ENCODE results near the gene CDHR2. TPM values are rescaled to one million over a fixed set of nuclear protein-coding genes. Genes with fewer than 3 reads are reported as not detected.

Gene CDHR2
- total RNA-seq, 3 donors from 2014 or later (not counting 1 experiment from before 2014, with no cell fraction given): 0.75 to 2.2 (median 1.8) TPM

DNA sequence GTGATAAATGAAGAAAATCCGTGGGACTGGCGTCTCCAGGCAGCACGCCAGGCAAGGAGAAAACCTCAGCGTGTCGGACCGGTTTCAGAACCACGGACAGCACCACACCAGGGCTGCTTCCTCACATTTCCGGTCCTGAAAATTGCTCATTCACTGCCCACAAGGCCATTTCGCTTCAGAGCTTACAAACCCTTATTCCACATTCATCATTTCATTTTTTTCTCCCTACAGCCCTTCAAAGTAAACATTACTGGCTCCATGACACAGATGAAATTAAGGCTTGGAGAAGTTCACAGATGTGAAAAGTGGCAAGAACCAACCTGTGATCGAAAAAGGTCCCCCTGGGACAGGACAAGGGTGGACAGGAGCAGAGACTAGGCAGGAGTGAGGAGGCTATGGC, 62.3 kb downstream of the CDHR2 start:
- Mint-ChIP-seq H3K4me1 (peaks cover 9 to 10% of the 10 kb centered on the region in 2 donors), H3K36me3 (no peaks in the 10 kb centered on the region), H3K4me3 (no peak overlapping the region), H3K27ac (no peak overlapping the region), H3K27me3 (ENCODE audit: low read depth in 2 of 2) (peaks cover 25 to 35% of the 10 kb centered on the region in 2 donors), H3K9me3 (no peaks in the 10 kb centered on the region)
- TF ChIP-seq, protein P1, sequence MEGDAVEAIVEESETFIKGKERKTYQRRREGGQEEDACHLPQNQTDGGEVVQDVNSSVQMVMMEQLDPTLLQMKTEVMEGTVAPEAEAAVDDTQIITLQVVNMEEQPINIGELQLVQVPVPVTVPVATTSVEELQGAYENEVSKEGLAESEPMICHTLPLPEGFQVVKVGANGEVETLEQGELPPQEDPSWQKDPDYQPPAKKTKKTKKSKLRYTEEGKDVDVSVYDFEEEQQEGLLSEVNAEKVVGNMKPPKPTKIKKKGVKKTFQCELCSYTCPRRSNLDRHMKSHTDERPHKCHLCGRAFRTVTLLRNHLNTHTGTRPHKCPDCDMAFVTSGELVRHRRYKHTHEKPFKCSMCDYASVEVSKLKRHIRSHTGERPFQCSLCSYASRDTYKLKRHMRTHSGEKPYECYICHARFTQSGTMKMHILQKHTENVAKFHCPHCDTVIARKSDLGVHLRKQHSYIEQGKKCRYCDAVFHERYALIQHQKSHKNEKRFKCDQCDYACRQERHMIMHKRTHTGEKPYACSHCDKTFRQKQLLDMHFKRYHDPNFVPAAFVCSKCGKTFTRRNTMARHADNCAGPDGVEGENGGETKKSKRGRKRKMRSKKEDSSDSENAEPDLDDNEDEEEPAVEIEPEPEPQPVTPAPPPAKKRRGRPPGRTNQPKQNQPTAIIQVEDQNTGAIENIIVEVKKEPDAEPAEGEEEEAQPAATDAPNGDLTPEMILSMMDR (IDR thresholded peaks at IDR 0.05): no peak
- Histone ChIP-seq H3K9me3 (ENCODE audit: control insufficient read depth, insufficient read depth, low read length) (no peaks in the 10 kb centered on the region), H3K4me3 (ENCODE audit: low read length) (no peak overlapping the region), H3K27me3 (ENCODE audit: control insufficient read depth, insufficient read depth, low read length) (peaks cover 4% of the 10 kb centered on the region), H3K27ac (ENCODE audit: low read length) (no peak overlapping the region), H3K4me1 (ENCODE audit: control insufficient read depth, insufficient read depth, low read length) (peaks cover 13% of the 10 kb centered on the region), H3K36me3 (ENCODE audit: control insufficient read depth, insufficient read depth, low read length) (no peaks in the 10 kb centered on the region)
- DNase-seq: peak; percentile 51 to 80
- intact Hi-C loops (cut with micrococcal nuclease): no loop called here
- peak in 1 of 3 donors; percentile 47 for ATAC-seq
- WGBS (ENCODE audit: insufficient coverage): 12% methylated on average over 10 of the region's 10 CpGs

DNA sequence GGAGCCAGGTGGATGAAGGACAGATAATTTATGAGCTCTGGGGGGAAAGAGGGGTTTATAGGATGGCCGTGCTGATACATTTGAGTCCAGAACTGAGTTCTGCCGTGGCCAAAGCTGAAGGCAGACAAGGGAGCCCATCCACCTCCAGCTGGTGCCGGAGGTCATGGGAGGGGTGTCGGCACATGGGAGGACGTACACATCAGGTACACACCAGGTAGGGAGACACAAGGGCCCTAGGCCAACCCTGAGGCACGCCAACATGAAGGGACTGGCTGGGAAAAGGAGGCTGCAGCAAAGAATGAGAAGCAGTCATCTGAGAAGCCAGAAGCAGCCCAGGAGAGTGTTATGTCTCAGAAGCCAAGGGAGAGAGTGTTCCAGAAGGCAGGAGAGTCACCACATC, 62.9 kb downstream of the CDHR2 start:
- peaks cover 25 to 41% of the 10 kb centered on the region in 2 donors for H3K27me3 Mint-ChIP-seq (ENCODE audit: low read depth in 2 of 2)
- H3K4me1 Mint-ChIP-seq: peaks cover 9 to 10% of the 10 kb centered on the region in 2 donors
- H3K27ac Mint-ChIP-seq: no peak overlapping the region
- peaks cover 4% of the 10 kb centered on the region for H3K27me3 ChIP-seq (ENCODE audit: control insufficient read depth, insufficient read depth, low read length)
- no peaks in the 10 kb centered on the region for H3K36me3 ChIP-seq (ENCODE audit: control insufficient read depth, insufficient read depth, low read length)
- H3K27ac ChIP-seq (ENCODE audit: low read length): no peak overlapping the region
- ATAC-seq (no peak), DNase-seq (no peak)
- TF ChIP-seq, protein P1 (IDR thresholded peaks at IDR 0.05): no peak
- no peak overlapping the region for H3K4me3 Mint-ChIP-seq
- intact Hi-C loops (cut with micrococcal nuclease): no loop called here
- peaks cover 13% of the 10 kb centered on the region for H3K4me1 ChIP-seq (ENCODE audit: control insufficient read depth, insufficient read depth, low read length)
- H3K36me3 Mint-ChIP-seq: no peaks in the 10 kb centered on the region
- no peaks in the 10 kb centered on the region for H3K9me3 ChIP-seq (ENCODE audit: control insufficient read depth, insufficient read depth, low read length)
- no peaks in the 10 kb centered on the region for H3K9me3 Mint-ChIP-seq
- no peak overlapping the region for H3K4me3 ChIP-seq (ENCODE audit: low read length)
- 89% methylated on average over 6 of the region's 6 CpGs for WGBS (ENCODE audit: insufficient coverage)

DNA sequence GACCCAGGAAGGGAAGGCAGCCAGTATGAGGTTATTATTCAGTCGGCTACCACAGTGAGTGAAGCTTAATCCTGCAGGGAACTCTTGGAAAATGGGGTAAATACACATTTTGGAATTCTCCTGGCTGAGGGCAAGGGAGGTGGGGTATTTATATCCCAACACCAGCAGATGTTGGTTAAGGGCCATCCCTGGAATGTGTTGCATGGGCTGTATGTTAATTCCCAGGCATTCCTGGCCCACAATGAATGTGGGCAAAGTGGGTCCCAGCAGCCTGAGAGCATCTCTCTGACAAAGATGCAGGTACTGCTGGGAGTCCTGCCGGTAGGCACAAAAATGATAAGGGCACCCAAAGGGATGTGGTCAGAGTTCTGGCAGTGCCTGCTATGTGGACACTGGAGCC, 63.7 kb downstream of the CDHR2 start:
- intact Hi-C loops (cut with micrococcal nuclease): no loop called here
- H3K4me3 ChIP-seq (ENCODE audit: low read length): no peak overlapping the region
- peaks cover 13% of the 10 kb centered on the region for H3K4me1 ChIP-seq (ENCODE audit: control insufficient read depth, insufficient read depth, low read length)
- WGBS (ENCODE audit: insufficient coverage): 66% methylated on average over 2 of the region's 2 CpGs
- H3K9me3 ChIP-seq (ENCODE audit: control insufficient read depth, insufficient read depth, low read length): no peaks in the 10 kb centered on the region
- no peak for DNase-seq
- Mint-ChIP-seq H3K4me3 (no peak overlapping the region), H3K36me3 (no peaks in the 10 kb centered on the region), H3K27ac (no peak overlapping the region), H3K27me3 (ENCODE audit: low read depth in 2 of 2) (peaks cover 34 to 50% of the 10 kb centered on the region in 2 donors), H3K4me1 (peaks cover 9 to 10% of the 10 kb centered on the region in 2 donors), H3K9me3 (no peaks in the 10 kb centered on the region)
- H3K36me3 ChIP-seq (ENCODE audit: control insufficient read depth, insufficient read depth, low read length): no peaks in the 10 kb centered on the region
- H3K27ac ChIP-seq (ENCODE audit: low read length): no peak overlapping the region
- ATAC-seq: no peak
- TF ChIP-seq, protein P1 (IDR thresholded peaks at IDR 0.05): no peak
- H3K27me3 ChIP-seq (ENCODE audit: control insufficient read depth, insufficient read depth, low read length): peaks cover 4% of the 10 kb centered on the region

DNA sequence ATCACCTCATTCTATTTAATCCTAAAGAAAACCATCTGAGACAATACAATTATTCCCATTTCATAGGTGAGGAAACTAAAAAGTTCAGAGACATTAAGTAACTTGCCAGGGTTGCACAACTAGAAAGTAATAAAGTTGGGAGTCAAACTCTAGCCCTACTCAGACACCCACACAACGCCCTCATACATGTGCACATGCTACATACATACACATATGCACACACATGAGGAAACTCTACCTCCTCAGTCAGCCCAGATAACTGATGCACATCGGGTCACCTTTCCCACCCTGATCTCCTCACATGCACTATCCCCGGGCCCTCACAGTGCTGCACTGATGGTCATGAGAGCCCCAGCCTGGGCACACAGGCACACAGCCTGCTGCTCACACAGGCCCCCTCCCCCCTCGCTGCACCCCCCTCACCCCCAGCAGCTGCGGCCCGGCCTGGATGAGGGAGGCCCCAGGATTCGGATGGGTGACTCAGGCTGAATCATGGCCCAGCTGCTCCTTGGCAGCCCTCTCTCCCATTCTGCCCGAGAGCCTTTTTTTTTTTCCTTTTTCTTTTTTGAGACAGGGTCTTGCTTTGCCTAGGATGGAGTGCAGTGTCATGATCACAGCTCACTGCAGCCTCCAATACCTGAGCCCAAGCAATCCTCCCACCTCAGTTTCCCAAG, 65.8 kb downstream of the CDHR2 start:
- H3K4me1 Mint-ChIP-seq: peaks cover 5 to 10% of the 10 kb centered on the region in 2 donors
- DNase-seq (no peak), ATAC-seq (no peak)
- TF ChIP-seq, protein P1 (IDR thresholded peaks at IDR 0.05): no peak
- H3K36me3 Mint-ChIP-seq: no peaks in the 10 kb centered on the region
- H3K4me3 Mint-ChIP-seq: no peak overlapping the region
- Histone ChIP-seq H3K36me3 (ENCODE audit: control insufficient read depth, insufficient read depth, low read length) (no peaks in the 10 kb centered on the region), H3K4me3 (ENCODE audit: low read length) (no peak overlapping the region), H3K4me1 (ENCODE audit: control insufficient read depth, insufficient read depth, low read length) (peaks cover 21% of the 10 kb centered on the region), H3K27ac (ENCODE audit: low read length) (no peak overlapping the region), H3K27me3 (ENCODE audit: control insufficient read depth, insufficient read depth, low read length) (peaks cover 22% of the 10 kb centered on the region), H3K9me3 (ENCODE audit: control insufficient read depth, insufficient read depth, low read length) (no peaks in the 10 kb centered on the region)
- H3K27ac Mint-ChIP-seq: no peak overlapping the region
- no peaks in the 10 kb centered on the region for H3K9me3 Mint-ChIP-seq
- intact Hi-C loops (cut with micrococcal nuclease): no loop called here
- peaks cover 41 to 51% of the 10 kb centered on the region in 2 donors for H3K27me3 Mint-ChIP-seq (ENCODE audit: low read depth in 2 of 2)
- 68% methylated on average over 8 of the region's 8 CpGs for WGBS (ENCODE audit: insufficient coverage)
